HEK293 (cell line): ENCODE results near the gene ODAPH.

Source experiments
- BCL11A ChIP-seq: fragments of 450-650 bp; formaldehyde crosslinking; IDR thresholded peaks from 2 replicates; pipeline ENCODE4 v1.5.1; 2016; ENCODE audit warnings: low read depth, missing biosample characterization, missing genetic modification characterization
- BCL11B ChIP-seq: fragments of 450-650 bp; formaldehyde crosslinking; IDR thresholded peaks from 2 replicates; pipeline ENCODE4 v1.5.1; 2016; ENCODE audit warnings: low read depth, missing biosample characterization, missing genetic modification characterization
- GLIS2 ChIP-seq: fragments of 450-650 bp; formaldehyde crosslinking; IDR thresholded peaks from 2 replicates; pipeline ENCODE4 v1.5.1; 2016; ENCODE audit warnings: missing biosample characterization, missing genetic modification characterization
- HOXD13 ChIP-seq: sonication (generic); formaldehyde crosslinking; IDR thresholded peaks from 2 replicates; pipeline ENCODE4 v1.8.0; 2022; ENCODE audit warnings: missing genetic modification reagents, borderline replicate concordance
- KLF16 ChIP-seq: fragments of 450-650 bp; formaldehyde crosslinking; IDR thresholded peaks from 2 replicates; pipeline ENCODE4 v1.5.1; 2017; ENCODE audit warnings: missing biosample characterization, missing genetic modification characterization
- SP7 ChIP-seq: fragments of 450-650 bp; formaldehyde crosslinking; IDR thresholded peaks from 2 replicates; pipeline ENCODE4 v1.5.1; 2016; ENCODE audit warnings: missing biosample characterization, missing genetic modification characterization
- WT1 ChIP-seq: fragments of 450-650 bp; formaldehyde crosslinking; IDR thresholded peaks from 2 replicates; pipeline ENCODE4 v1.5.1; 2016; ENCODE audit warnings: missing biosample characterization, missing genetic modification characterization
- YY1 ChIP-seq: fragments of 450-650 bp; formaldehyde crosslinking; IDR thresholded peaks from 2 replicates; pipeline ENCODE4 v1.5.1; 2018; ENCODE audit warnings: missing biosample characterization, missing genetic modification characterization
- YY2 ChIP-seq: fragments of 450-650 bp; formaldehyde crosslinking; IDR thresholded peaks from 2 replicates; pipeline ENCODE4 v1.5.1; 2016; ENCODE audit warnings: missing biosample characterization, missing genetic modification characterization
- ZBTB17 ChIP-seq: fragments of 450-650 bp; formaldehyde crosslinking; IDR thresholded peaks from 2 replicates; pipeline ENCODE4 v1.5.1; 2016; ENCODE audit warnings: missing biosample characterization, missing genetic modification characterization
- ZBTB21 ChIP-seq: fragments of 450-650 bp; formaldehyde crosslinking; IDR thresholded peaks from 2 replicates; pipeline ENCODE4 v1.5.1; 2017; ENCODE audit warnings: missing biosample characterization, missing genetic modification characterization
- ZFP69B ChIP-seq: fragments of 450-650 bp; formaldehyde crosslinking; IDR thresholded peaks from 2 replicates; pipeline ENCODE4 v1.5.1; 2016; ENCODE audit warnings: missing biosample characterization, missing genetic modification characterization
- ZNF133 ChIP-seq: fragments of 450-650 bp; formaldehyde crosslinking; IDR thresholded peaks from 2 replicates; pipeline ENCODE4 v1.5.1; 2016; ENCODE audit warnings: missing biosample characterization, missing genetic modification characterization
- ZNF169 ChIP-seq: fragments of 450-650 bp; formaldehyde crosslinking; IDR thresholded peaks from 2 replicates; pipeline ENCODE4 v1.5.1; 2016; ENCODE audit warnings: missing biosample characterization, missing genetic modification characterization
- ZNF175 ChIP-seq: fragments of 450-650 bp; formaldehyde crosslinking; IDR thresholded peaks from 2 replicates; pipeline ENCODE4 v1.5.1; 2016; ENCODE audit warnings: missing biosample characterization, missing genetic modification characterization
- ZNF211 ChIP-seq: fragments of 450-650 bp; formaldehyde crosslinking; IDR thresholded peaks from 2 replicates; pipeline ENCODE4 v1.5.1; 2016; ENCODE audit warnings: low read depth, missing biosample characterization, missing genetic modification characterization
- ZNF239 ChIP-seq: fragments of 450-650 bp; formaldehyde crosslinking; IDR thresholded peaks from 2 replicates; pipeline ENCODE4 v1.5.1; 2016; ENCODE audit warnings: missing biosample characterization, missing genetic modification characterization
- ZNF274 ChIP-seq, 2 experiments: fragments of 200-500 bp in 1 of 2; fragments of 450-650 bp in 1 of 2; sonication (Bioruptor generic) in 1 of 2; formaldehyde crosslinking in 1 of 2; IDR thresholded peaks; 2 replicates each; pipeline versions ENCODE4 v1.5.1 to v1.6.1; 2014 to 2016; ENCODE audit warnings: borderline replicate concordance in 1 of 2, inconsistent platforms in 1 of 2, low read length in 1 of 2, missing biosample characterization in 1 of 2, missing genetic modification characterization in 1 of 2
- ZNF548 ChIP-seq: fragments of 450-650 bp; formaldehyde crosslinking; IDR thresholded peaks from 2 replicates; pipeline ENCODE4 v1.5.1; 2016; ENCODE audit warnings: missing biosample characterization, missing genetic modification characterization
- ZNF571 ChIP-seq: fragments of 450-650 bp; formaldehyde crosslinking; IDR thresholded peaks from 2 replicates; pipeline ENCODE4 v1.5.0; 2017; ENCODE audit warnings: missing biosample characterization, missing genetic modification characterization
- ZNF600 ChIP-seq: fragments of 450-650 bp; formaldehyde crosslinking; IDR thresholded peaks from 2 replicates; pipeline ENCODE4 v1.5.1; 2016; ENCODE audit warnings: missing biosample characterization, missing genetic modification characterization
- ZNF707 ChIP-seq: fragments of 450-650 bp; formaldehyde crosslinking; IDR thresholded peaks from 2 replicates; pipeline ENCODE4 v1.5.1; 2016; ENCODE audit warnings: missing biosample characterization, missing genetic modification characterization
- ZNF76 ChIP-seq: fragments of 450-650 bp; formaldehyde crosslinking; IDR thresholded peaks from 2 replicates; pipeline ENCODE4; 2016; ENCODE audit warnings: low read depth, missing biosample characterization, missing genetic modification characterization, borderline replicate concordance
- TF ChIP-seq, protein P1 (sequence below): fragments of 450-650 bp; formaldehyde crosslinking; conservative IDR thresholded peaks from 2 replicates; pipeline ENCODE4 v1.5.1; 2016; ENCODE audit warnings: low read depth, missing biosample characterization, missing genetic modification characterization
- TF ChIP-seq, protein P2 (sequence below): fragments of 450-650 bp; formaldehyde crosslinking; IDR thresholded peaks from 2 replicates; pipeline ENCODE4 v1.5.1; 2016; ENCODE audit warnings: missing biosample characterization, missing genetic modification characterization
- TF ChIP-seq, protein P3 (sequence below): IDR thresholded peaks from 2 replicates; pipeline ENCODE4 v1.6.1; 2011; ENCODE audit warnings: mild to moderate bottlenecking, low read depth, low read length, borderline replicate concordance
- TF ChIP-seq, protein P4 (sequence below): sonication (generic); formaldehyde crosslinking; IDR thresholded peaks from 2 replicates; pipeline ENCODE4 v1.8.1; 2022; ENCODE audit warnings: mild to moderate bottlenecking, moderate library complexity, missing genetic modification reagents
- TF ChIP-seq, protein P5 (sequence below): fragments of 450-650 bp; formaldehyde crosslinking; IDR thresholded peaks from 2 replicates; pipeline ENCODE4 v1.5.1; 2016; ENCODE audit warnings: missing biosample characterization, missing genetic modification characterization
- TF ChIP-seq, protein P6 (sequence below): fragments of 450-650 bp; formaldehyde crosslinking; IDR thresholded peaks from 2 replicates; pipeline ENCODE4 v1.5.1; 2016; ENCODE audit warnings: missing biosample characterization, missing genetic modification characterization

ODAPH gene

DNA sequence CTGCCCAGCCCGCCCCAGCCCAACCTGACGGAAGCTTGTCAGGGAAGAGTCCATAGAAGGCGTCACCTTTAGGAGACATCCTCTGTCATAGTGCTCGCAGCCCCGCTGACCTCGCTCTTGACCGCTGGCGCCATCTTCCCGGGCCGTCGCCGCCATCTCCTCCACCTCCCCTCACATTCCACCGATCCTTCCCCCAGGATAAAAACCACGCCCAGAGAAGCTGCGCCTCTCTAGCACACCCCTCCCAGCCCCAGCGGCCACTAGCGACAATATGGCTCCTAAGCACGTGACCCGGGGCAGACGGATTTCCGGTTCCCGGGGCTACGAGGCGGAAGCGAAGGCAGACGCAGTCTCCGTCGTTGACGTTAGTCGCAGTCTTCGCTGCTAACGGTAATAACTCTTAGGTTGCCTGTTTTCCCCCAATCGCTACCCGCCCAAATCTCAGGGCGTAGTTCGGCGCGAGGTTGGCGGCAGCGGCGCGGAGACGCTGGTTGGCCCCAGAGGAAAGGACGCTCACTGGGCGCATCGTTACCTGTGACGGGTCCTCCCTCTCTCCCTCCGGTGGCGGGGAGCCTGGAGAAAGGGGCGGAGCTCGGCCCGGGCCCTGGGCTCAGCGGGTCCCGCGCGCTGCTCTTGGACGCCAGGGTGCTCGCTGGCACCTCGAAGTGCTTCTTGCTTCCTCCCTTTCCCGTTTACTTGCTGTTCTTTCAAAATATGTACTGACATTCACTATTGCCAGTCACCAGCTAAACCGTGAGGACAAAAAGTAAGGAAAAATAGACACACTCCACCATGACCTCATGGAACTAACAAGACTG is 41.5 kb upstream of the ODAPH start, which contains the start of the genes RCHY1 and THAP6 (continued):
- TF ChIP-seq, protein P1, sequence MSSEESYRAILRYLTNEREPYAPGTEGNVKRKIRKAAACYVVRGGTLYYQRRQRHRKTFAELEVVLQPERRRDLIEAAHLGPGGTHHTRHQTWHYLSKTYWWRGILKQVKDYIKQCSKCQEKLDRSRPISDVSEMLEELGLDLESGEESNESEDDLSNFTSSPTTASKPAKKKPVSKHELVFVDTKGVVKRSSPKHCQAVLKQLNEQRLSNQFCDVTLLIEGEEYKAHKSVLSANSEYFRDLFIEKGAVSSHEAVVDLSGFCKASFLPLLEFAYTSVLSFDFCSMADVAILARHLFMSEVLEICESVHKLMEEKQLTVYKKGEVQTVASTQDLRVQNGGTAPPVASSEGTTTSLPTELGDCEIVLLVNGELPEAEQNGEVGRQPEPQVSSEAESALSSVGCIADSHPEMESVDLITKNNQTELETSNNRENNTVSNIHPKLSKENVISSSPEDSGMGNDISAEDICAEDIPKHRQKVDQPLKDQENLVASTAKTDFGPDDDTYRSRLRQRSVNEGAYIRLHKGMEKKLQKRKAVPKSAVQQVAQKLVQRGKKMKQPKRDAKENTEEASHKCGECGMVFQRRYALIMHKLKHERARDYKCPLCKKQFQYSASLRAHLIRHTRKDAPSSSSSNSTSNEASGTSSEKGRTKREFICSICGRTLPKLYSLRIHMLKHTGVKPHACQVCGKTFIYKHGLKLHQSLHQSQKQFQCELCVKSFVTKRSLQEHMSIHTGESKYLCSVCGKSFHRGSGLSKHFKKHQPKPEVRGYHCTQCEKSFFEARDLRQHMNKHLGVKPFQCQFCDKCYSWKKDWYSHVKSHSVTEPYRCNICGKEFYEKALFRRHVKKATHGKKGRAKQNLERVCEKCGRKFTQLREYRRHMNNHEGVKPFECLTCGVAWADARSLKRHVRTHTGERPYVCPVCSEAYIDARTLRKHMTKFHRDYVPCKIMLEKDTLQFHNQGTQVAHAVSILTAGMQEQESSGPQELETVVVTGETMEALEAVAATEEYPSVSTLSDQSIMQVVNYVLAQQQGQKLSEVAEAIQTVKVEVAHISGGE = peak; percentile 90
- TF ChIP-seq BCL11A (tag by site-specific recombination) = no peak
- no peak for TF ChIP-seq HOXD13 (CRISPR knock-in tag)
- TF ChIP-seq, protein P2, sequence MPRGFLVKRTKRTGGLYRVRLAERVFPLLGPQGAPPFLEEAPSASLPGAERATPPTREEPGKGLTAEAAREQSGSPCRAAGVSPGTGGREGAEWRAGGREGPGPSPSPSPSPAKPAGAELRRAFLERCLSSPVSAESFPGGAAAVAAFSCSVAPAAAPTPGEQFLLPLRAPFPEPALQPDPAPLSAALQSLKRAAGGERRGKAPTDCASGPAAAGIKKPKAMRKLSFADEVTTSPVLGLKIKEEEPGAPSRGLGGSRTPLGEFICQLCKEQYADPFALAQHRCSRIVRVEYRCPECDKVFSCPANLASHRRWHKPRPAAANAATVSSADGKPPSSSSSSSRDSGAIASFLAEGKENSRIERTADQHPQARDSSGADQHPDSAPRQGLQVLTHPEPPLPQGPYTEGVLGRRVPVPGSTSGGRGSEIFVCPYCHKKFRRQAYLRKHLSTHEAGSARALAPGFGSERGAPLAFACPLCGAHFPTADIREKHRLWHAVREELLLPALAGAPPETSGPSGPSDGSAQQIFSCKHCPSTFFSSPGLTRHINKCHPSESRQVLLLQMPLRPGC (tag by site-specific recombination) = peak; percentile 64; the same call in 1 of the 2 replicates
- TF ChIP-seq ZNF175 (tag by site-specific recombination) = no peak
- peak; percentile 57 for TF ChIP-seq SP7
- TF ChIP-seq ZNF169 (tag by site-specific recombination) = no peak
- no peak for TF ChIP-seq ZNF133 (tag by site-specific recombination)
- TF ChIP-seq YY2 (tag by site-specific recombination) = peak; percentile 95
- TF ChIP-seq, protein P3, sequence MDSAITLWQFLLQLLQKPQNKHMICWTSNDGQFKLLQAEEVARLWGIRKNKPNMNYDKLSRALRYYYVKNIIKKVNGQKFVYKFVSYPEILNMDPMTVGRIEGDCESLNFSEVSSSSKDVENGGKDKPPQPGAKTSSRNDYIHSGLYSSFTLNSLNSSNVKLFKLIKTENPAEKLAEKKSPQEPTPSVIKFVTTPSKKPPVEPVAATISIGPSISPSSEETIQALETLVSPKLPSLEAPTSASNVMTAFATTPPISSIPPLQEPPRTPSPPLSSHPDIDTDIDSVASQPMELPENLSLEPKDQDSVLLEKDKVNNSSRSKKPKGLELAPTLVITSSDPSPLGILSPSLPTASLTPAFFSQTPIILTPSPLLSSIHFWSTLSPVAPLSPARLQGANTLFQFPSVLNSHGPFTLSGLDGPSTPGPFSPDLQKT = no peak
- peak; percentile 76 for TF ChIP-seq ZBTB21 (tag by site-specific recombination)
- peak; percentile 80 for TF ChIP-seq ZBTB17
- TF ChIP-seq, protein P4, sequence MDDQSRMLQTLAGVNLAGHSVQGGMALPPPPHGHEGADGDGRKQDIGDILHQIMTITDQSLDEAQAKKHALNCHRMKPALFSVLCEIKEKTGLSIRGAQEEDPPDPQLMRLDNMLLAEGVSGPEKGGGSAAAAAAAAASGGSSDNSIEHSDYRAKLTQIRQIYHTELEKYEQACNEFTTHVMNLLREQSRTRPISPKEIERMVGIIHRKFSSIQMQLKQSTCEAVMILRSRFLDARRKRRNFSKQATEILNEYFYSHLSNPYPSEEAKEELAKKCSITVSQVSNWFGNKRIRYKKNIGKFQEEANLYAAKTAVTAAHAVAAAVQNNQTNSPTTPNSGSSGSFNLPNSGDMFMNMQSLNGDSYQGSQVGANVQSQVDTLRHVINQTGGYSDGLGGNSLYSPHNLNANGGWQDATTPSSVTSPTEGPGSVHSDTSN = no peak
- 0 out of 2 replicates have a peak, but pooled peaks have one; percentile 35 for TF ChIP-seq BCL11B (tag by site-specific recombination)
- TF ChIP-seq ZFP69B (tag by site-specific recombination) = peak; percentile 26; the same call in 1 of the 2 replicates
- TF ChIP-seq ZNF600 (tag by site-specific recombination) = no peak
- TF ChIP-seq, protein P5, sequence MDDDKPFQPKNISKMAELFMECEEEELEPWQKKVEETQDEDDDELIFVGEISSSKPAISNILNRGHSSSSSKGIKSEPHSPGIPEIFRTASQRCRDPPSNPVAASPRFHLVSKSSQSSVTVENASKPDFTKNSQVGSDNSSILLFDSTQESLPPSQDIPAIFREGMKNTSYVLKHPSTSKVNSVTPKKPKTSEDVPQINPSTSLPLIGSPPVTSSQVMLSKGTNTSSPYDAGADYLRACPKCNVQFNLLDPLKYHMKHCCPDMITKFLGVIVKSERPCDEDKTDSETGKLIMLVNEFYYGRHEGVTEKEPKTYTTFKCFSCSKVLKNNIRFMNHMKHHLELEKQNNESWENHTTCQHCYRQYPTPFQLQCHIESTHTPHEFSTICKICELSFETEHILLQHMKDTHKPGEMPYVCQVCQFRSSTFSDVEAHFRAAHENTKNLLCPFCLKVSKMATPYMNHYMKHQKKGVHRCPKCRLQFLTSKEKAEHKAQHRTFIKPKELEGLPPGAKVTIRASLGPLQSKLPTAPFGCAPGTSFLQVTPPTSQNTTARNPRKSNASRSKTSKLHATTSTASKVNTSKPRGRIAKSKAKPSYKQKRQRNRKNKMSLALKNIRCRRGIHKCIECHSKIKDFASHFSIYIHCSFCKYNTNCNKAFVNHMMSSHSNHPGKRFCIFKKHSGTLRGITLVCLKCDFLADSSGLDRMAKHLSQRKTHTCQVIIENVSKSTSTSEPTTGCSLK (tag by site-specific recombination) = no peak
- peak; percentile 93 for TF ChIP-seq YY1 (tag by site-specific recombination)
- TF ChIP-seq GLIS2 (tag by site-specific recombination) = no peak
- no peak for TF ChIP-seq ZNF211 (tag by site-specific recombination)
- TF ChIP-seq ZNF707 = no peak
- TF ChIP-seq, protein P6, sequence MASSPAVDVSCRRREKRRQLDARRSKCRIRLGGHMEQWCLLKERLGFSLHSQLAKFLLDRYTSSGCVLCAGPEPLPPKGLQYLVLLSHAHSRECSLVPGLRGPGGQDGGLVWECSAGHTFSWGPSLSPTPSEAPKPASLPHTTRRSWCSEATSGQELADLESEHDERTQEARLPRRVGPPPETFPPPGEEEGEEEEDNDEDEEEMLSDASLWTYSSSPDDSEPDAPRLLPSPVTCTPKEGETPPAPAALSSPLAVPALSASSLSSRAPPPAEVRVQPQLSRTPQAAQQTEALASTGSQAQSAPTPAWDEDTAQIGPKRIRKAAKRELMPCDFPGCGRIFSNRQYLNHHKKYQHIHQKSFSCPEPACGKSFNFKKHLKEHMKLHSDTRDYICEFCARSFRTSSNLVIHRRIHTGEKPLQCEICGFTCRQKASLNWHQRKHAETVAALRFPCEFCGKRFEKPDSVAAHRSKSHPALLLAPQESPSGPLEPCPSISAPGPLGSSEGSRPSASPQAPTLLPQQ (tag by site-specific recombination) = peak; percentile 26; the same call in 1 of the 2 replicates
- TF ChIP-seq ZNF571 (tag by site-specific recombination) = no peak
- peak; percentile 57; the same call in 1 of the 2 replicates for TF ChIP-seq KLF16 (tag by site-specific recombination)
- TF ChIP-seq ZNF76 = peak; percentile 84
- TF ChIP-seq WT1 = no peak
- TF ChIP-seq ZNF548 = no peak
- no peak for TF ChIP-seq ZNF239 (tag by site-specific recombination)
- TF ChIP-seq ZNF274 (IDR thresholded peaks at IDR 0.05; ENCODE audit: low read length) = no peak
- no peak for TF ChIP-seq ZNF274 (tag by site-specific recombination; IDR thresholded peaks at IDR 0.05; ENCODE audit: borderline replicate concordance)
